ENCODE data around the gene FBXO21.

The FBXO21 gene

GRCh38 chr12:117162167-117162539 lies 28.1 kb downstream of the FBXO21 start:
- no peak for DNase-seq

- DNase-seq, result no peak
Observed at GRCh38 chr12:117161460-117162166, 28.7 kb downstream of the FBXO21 start.

- DNase-seq, result no peak
Observed at GRCh38 chr12:117159674-117160073, 30.6 kb downstream of the FBXO21 start.

GRCh38 chr12:117158911-117159553 lies 31.2 kb downstream of the FBXO21 start:
- no peak for DNase-seq

- DNase-seq, result no peak
Observed at GRCh38 chr12:117158096-117158495, 32.2 kb downstream of the FBXO21 start.

GRCh38 chr12:117155278-117156060 lies 34.8 kb downstream of the FBXO21 start:
- peak; percentile 60 to 61 for DNase-seq

GRCh38 chr12:117152793-117153775 lies 37.2 kb downstream of the FBXO21 start:
- DNase-seq, result no peak

- DNase-seq, result no peak
Observed at GRCh38 chr12:117151403-117152031, 38.8 kb downstream of the FBXO21 start.

GRCh38 chr12:117149431-117149830 lies 40.8 kb downstream of the FBXO21 start:
- DNase-seq, result no peak

GRCh38 chr12:117148642-117149041 lies 41.6 kb downstream of the FBXO21 start:
- DNase-seq, result no peak

- DNase-seq, result no peak
Observed at GRCh38 chr12:117147639-117148038, 42.6 kb downstream of the FBXO21 start.

GRCh38 chr12:117145597-117146154 lies 44.6 kb downstream of the FBXO21 start:
- DNase-seq, result no peak

- DNase-seq, result no peak
Observed at GRCh38 chr12:117144599-117144998, 45.7 kb downstream of the FBXO21 start.

- peak in 1 of 2 experiments; percentile 84 for DNase-seq
Observed at GRCh38 chr12:117143008-117143532, 47.2 kb downstream of the FBXO21 start.

- DNase-seq, result no peak
Observed at GRCh38 chr12:117142094-117142493, 48.2 kb downstream of the FBXO21 start.

GRCh38 chr12:117141097-117141898 lies 49.0 kb downstream of the FBXO21 start:
- no peak for DNase-seq

- DNase-seq, result no peak
Observed at GRCh38 chr12:117140397-117141096, 49.7 kb downstream of the FBXO21 start.

GRCh38 chr12:117139025-117139717 lies 51.1 kb downstream of the FBXO21 start:
- DNase-seq, result no peak

GRCh38 chr12:117134721-117135120 lies 55.5 kb downstream of the FBXO21 start:
- no peak for DNase-seq
